OCI-LY3 (cell line): ENCODE data around the gene HELLS.
A peak's percentile ranks its signal among the peaks of the same experiment; 100 is the strongest.

Experiments used
- H2AFZ ChIP-seq: fragments of 200-600, 300-600 bp; shearing (Covaris generic); 2 replicates; pipeline ENCODE4 v1.6.0; 2014; ENCODE audit warnings: antibody characterized with exemption, low read depth, low read length
- H3K27ac ChIP-seq: fragments of 200-600, 300-600 bp; sonication (generic); 2 replicates; pipeline ENCODE4 v1.5.1; 2014; ENCODE audit warnings: mild to moderate bottlenecking, low read length, moderate library complexity, mixed read lengths
- H3K27me3 ChIP-seq: fragments of 200-600, 300-600 bp; sonication (generic); 2 replicates; pipeline ENCODE4 v1.6.1; 2014; ENCODE audit warnings: low read depth, low read length, mixed read lengths
- H3K36me3 ChIP-seq: fragments of 200-600, 300-600 bp; sonication (generic); replicated peaks from 2 replicates; pipeline ENCODE3; 2014; ENCODE audit warnings: low read depth, low read length, mixed read lengths
- H3K4me1 ChIP-seq: fragments of 300-600, 200-600 bp; sonication (generic); 2 replicates; pipeline ENCODE4 v1.6.1; 2014; ENCODE audit warnings: low read length, mixed read lengths
- H3K4me2 ChIP-seq: fragments of 200-600, 300-600 bp; sonication (generic); 2 replicates; pipeline ENCODE4 v1.6.1; 2014; ENCODE audit warnings: low read length, mixed read lengths
- H3K4me3 ChIP-seq: fragments of 300-600, 200-600 bp; sonication (generic); 2 replicates; pipeline ENCODE4 v1.5.1; 2014; ENCODE audit warnings: antibody characterized with exemption, mild to moderate bottlenecking, low read length, moderate library complexity
- H3K79me2 ChIP-seq: fragments of 300-600, 200-600 bp; shearing (Covaris generic); 2 replicates; pipeline ENCODE4 v1.6.1; 2014; ENCODE audit warnings: mild to moderate bottlenecking, low read length, mixed read lengths
- H3K9ac ChIP-seq: fragments of 300-600, 200-600 bp; shearing (Covaris generic); 2 replicates; pipeline ENCODE4 v1.6.0; 2014; ENCODE audit warnings: mild to moderate bottlenecking, low read length, moderate library complexity
- H3K9me3 ChIP-seq: fragments of 200-600, 300-600 bp; shearing (Covaris generic); 2 replicates; pipeline ENCODE4 v1.6.1; 2014; ENCODE audit warnings: low read length, mixed read lengths; ENCODE audit not compliant: insufficient read depth
- H4K20me1 ChIP-seq: fragments of 200-600, 300-600 bp; sonication (generic); 2 replicates; pipeline ENCODE4 v1.6.1; 2016; ENCODE audit warnings: low read length, mixed read lengths; ENCODE audit not compliant: insufficient read depth
- CTCF ChIP-seq: fragments of 200-600, 300-600 bp; sonication (generic); IDR thresholded peaks from 2 replicates; pipeline ENCODE4 v1.5.1; 2014; ENCODE audit warnings: antibody characterized with exemption, low read length, low read depth
- EZH2phosphoT487 ChIP-seq: fragments of 200-600 bp; shearing (Covaris generic); IDR thresholded peaks from 2 replicates; pipeline ENCODE4 v1.6.1; 2018; ENCODE audit warnings: antibody characterized with exemption, mixed run types, low read depth

Gene HELLS

GRCh38 chr10:94607111-94607510, 61.5 kb downstream of the HELLS start:
- peaks cover 8% of the 10 kb centered on the region for H4K20me1 ChIP-seq
- H3K27ac ChIP-seq = peak overlapping the region; percentile 85
- H3K9me3 ChIP-seq = no peaks in the 10 kb centered on the region
- H3K4me1 ChIP-seq = peaks cover 38% of the 10 kb centered on the region
- TF ChIP-seq EZH2phosphoT487 (no peak), CTCF (no peak)
- no peaks in the 10 kb centered on the region for H3K27me3 ChIP-seq
- no peaks in the 10 kb centered on the region for H3K79me2 ChIP-seq
- peak overlapping the region; percentile 29; the same call in 1 of the 2 replicates for H3K9ac ChIP-seq
- H3K4me3 ChIP-seq = peak overlapping the region; percentile 29
- H3K4me2 ChIP-seq = peak overlapping the region; percentile 60
- H3K36me3 ChIP-seq = peaks cover 46% of the 10 kb centered on the region
- H2AFZ ChIP-seq = no peak overlapping the region

GRCh38 chr10:94608559-94608958, 63.0 kb downstream of the HELLS start:
- Histone ChIP-seq H3K79me2 (no peaks in the 10 kb centered on the region), H3K9me3 (no peaks in the 10 kb centered on the region), H4K20me1 (peaks cover 8% of the 10 kb centered on the region), H3K27ac (no peak overlapping the region), H3K4me3 (no peak overlapping the region), H3K9ac (no peak overlapping the region), H3K4me2 (no peak overlapping the region), H3K4me1 (peaks cover 44% of the 10 kb centered on the region), H2AFZ (no peak overlapping the region), H3K27me3 (no peaks in the 10 kb centered on the region), H3K36me3 (peaks cover 33% of the 10 kb centered on the region)
- no peak for TF ChIP-seq EZH2phosphoT487
- TF ChIP-seq CTCF = no peak

GRCh38 chr10:94614558-94614957, 69.0 kb downstream of the HELLS start:
- TF ChIP-seq CTCF = no peak
- TF ChIP-seq EZH2phosphoT487 = no peak
- H3K9me3 ChIP-seq = no peaks in the 10 kb centered on the region

GRCh38 chr10:94617389-94617944, 71.9 kb downstream of the HELLS start:
- H3K9me3 ChIP-seq = no peaks in the 10 kb centered on the region
- H3K27ac ChIP-seq = no peak overlapping the region
- TF ChIP-seq CTCF (no peak), EZH2phosphoT487 (no peak)
- H4K20me1 ChIP-seq = no peaks in the 10 kb centered on the region
- H3K4me2 ChIP-seq = no peak overlapping the region
- peaks cover 3% of the 10 kb centered on the region for H3K4me1 ChIP-seq
- no peaks in the 10 kb centered on the region for H3K79me2 ChIP-seq
- H3K27me3 ChIP-seq = no peaks in the 10 kb centered on the region
- H3K36me3 ChIP-seq = no peaks in the 10 kb centered on the region
- H3K4me3 ChIP-seq = no peak overlapping the region
- no peak overlapping the region for H3K9ac ChIP-seq
- H2AFZ ChIP-seq = no peak overlapping the region

More at GRCh38 chr10:94614558-94614957, 69.0 kb downstream of the HELLS start:
- Histone ChIP-seq H4K20me1 (no peaks in the 10 kb centered on the region), H3K4me1 (peaks cover 14% of the 10 kb centered on the region), H2AFZ (no peak overlapping the region), H3K9ac (no peak overlapping the region), H3K79me2 (no peaks in the 10 kb centered on the region), H3K27me3 (no peaks in the 10 kb centered on the region), H3K27ac (no peak overlapping the region), H3K4me3 (no peak overlapping the region), H3K36me3 (peaks cover 16% of the 10 kb centered on the region), H3K4me2 (no peak overlapping the region)
